ENCODE results near the gene WDFY4. TPM values are rescaled to one million over a fixed set of nuclear protein-coding genes. Genes with fewer than 3 reads are reported as not detected.
A peak's percentile ranks its signal among the peaks of the same experiment; 100 is the strongest.

WDFY4 gene
- total and polyA plus RNA-seq, 4 donors: 4.6 to 26.9 (median 13.5) TPM

- DNase-seq (no peak), ATAC-seq (ENCODE audit: insufficient read depth, low FRiP score) (no peak)
- 62 to 80% methylated on average over 5 of the region's 5 CpGs for WGBS, 2 donors
Observed at GRCh38 chr10:49007129-49007528, 322.5 kb downstream of the WDFY4 start.

DNA sequence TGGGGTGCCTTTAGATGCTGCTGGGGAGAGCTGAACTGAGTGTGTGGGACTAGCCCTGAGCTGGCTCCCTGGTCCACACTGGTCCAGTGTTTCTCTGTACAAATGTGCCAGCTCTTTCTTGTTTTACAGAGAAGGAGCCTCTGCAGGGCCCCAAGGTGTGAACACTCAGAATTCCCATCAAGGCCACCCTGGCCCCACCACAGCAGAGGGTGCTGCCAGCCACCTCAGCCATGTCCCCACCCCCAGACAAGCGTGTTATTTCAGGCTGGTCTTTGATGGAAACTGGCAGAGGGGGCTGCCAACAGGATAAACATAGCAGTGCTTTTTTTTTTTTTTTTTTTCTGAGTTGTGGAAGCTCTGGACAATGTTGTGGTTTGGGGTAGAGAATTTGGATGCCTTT is 323.4 kb downstream of the WDFY4 start:
- ATAC-seq (ENCODE audit: insufficient read depth, low FRiP score) (no peak), DNase-seq (no peak)
- H3K9me3 ChIP-seq (ENCODE audit: control insufficient read depth in 4 of 4, insufficient read depth in 3 of 4, low read length in 3 of 4): no peaks in the 10 kb centered on the region
- no peaks in the 10 kb centered on the region for H3K27me3 ChIP-seq (ENCODE audit: control insufficient read depth in 3 of 3, insufficient read depth in 3 of 3, low read length in 2 of 3)
- no peak overlapping the region for H3K4me3 ChIP-seq
- peak overlapping the region in 1 of 2 donors; percentile 17 for H3K27ac ChIP-seq (ENCODE audit: low read depth in 1 of 2, low read length in 1 of 2)
- no peak overlapping the region for H3K9ac ChIP-seq (ENCODE audit: insufficient read depth in 1 of 2, low read length in 2 of 2)
- TF ChIP-seq CTCF (IDR thresholded peaks at IDR 0.05; ENCODE audit: control extremely low read depth, extremely low read depth): no peak
- no peaks in the 10 kb centered on the region for H3K36me3 ChIP-seq (ENCODE audit: control insufficient read depth in 4 of 4, insufficient read depth in 4 of 4, low read length in 4 of 4)
- WGBS, 2 donors: 49 to 77% methylated on average over 1 of the region's 1 CpG
- H3K4me1 ChIP-seq (ENCODE audit: control insufficient read depth in 5 of 5, insufficient read depth in 5 of 5, low read length in 5 of 5): peaks cover 0 to 26% (median 8%) of the 10 kb centered on the region in 5 donors

More at GRCh38 chr10:49007129-49007528, 322.5 kb downstream of the WDFY4 start:
- Histone ChIP-seq H3K27ac (ENCODE audit: low read depth in 1 of 2, low read length in 1 of 2) (no peak overlapping the region), H3K36me3 (ENCODE audit: control insufficient read depth in 4 of 4, insufficient read depth in 4 of 4, low read length in 4 of 4) (no peaks in the 10 kb centered on the region), H3K9me3 (ENCODE audit: control insufficient read depth in 4 of 4, insufficient read depth in 3 of 4, low read length in 3 of 4) (no peaks in the 10 kb centered on the region), H3K9ac (ENCODE audit: insufficient read depth in 1 of 2, low read length in 2 of 2) (no peak overlapping the region), H3K4me1 (ENCODE audit: control insufficient read depth in 5 of 5, insufficient read depth in 5 of 5, low read length in 5 of 5) (peaks cover 0 to 25% (median 4%) of the 10 kb centered on the region in 5 donors), H3K27me3 (ENCODE audit: control insufficient read depth in 3 of 3, insufficient read depth in 3 of 3, low read length in 2 of 3) (no peaks in the 10 kb centered on the region), H3K4me3 (no peak overlapping the region)
- TF ChIP-seq CTCF (IDR thresholded peaks at IDR 0.05; ENCODE audit: control extremely low read depth, extremely low read depth): no peak

- no peak overlapping the region for H3K9ac ChIP-seq (ENCODE audit: insufficient read depth in 1 of 2, low read length in 2 of 2)
- DNase-seq (no peak), ATAC-seq (ENCODE audit: insufficient read depth, low FRiP score) (no peak)
- no peak for TF ChIP-seq CTCF (IDR thresholded peaks at IDR 0.05; ENCODE audit: control extremely low read depth, extremely low read depth)
- H3K4me3 ChIP-seq: no peak overlapping the region
- H3K27me3 ChIP-seq (ENCODE audit: control insufficient read depth in 3 of 3, insufficient read depth in 3 of 3, low read length in 2 of 3): no peaks in the 10 kb centered on the region
- 75 to 91% methylated on average over 13 of the region's 13 CpGs for WGBS, 2 donors
- peaks cover 0 to 32% (median 11%) of the 10 kb centered on the region in 5 donors for H3K4me1 ChIP-seq (ENCODE audit: control insufficient read depth in 5 of 5, insufficient read depth in 5 of 5, low read length in 5 of 5)
- no peaks in the 10 kb centered on the region for H3K9me3 ChIP-seq (ENCODE audit: control insufficient read depth in 4 of 4, insufficient read depth in 3 of 4, low read length in 3 of 4)
- peak overlapping the region; percentile 14 to 37 for H3K27ac ChIP-seq (ENCODE audit: low read depth in 1 of 2, low read length in 1 of 2)
- H3K36me3 ChIP-seq (ENCODE audit: control insufficient read depth in 4 of 4, insufficient read depth in 4 of 4, low read length in 4 of 4): no peaks in the 10 kb centered on the region
Observed at GRCh38 chr10:49008505-49009198, 324.0 kb downstream of the WDFY4 start.

All from lung (tissue), 12 donors.